ENCODE results near the gene OBSCN. TPM values are rescaled to one million over a fixed set of nuclear protein-coding genes. Genes with fewer than 3 reads are reported as not detected.
A peak's percentile ranks its signal among the peaks of the same experiment; 100 is the strongest.

OBSCN gene
- total RNA-seq, 1 donor from 2014 or later: 17.5 TPM

DNA sequence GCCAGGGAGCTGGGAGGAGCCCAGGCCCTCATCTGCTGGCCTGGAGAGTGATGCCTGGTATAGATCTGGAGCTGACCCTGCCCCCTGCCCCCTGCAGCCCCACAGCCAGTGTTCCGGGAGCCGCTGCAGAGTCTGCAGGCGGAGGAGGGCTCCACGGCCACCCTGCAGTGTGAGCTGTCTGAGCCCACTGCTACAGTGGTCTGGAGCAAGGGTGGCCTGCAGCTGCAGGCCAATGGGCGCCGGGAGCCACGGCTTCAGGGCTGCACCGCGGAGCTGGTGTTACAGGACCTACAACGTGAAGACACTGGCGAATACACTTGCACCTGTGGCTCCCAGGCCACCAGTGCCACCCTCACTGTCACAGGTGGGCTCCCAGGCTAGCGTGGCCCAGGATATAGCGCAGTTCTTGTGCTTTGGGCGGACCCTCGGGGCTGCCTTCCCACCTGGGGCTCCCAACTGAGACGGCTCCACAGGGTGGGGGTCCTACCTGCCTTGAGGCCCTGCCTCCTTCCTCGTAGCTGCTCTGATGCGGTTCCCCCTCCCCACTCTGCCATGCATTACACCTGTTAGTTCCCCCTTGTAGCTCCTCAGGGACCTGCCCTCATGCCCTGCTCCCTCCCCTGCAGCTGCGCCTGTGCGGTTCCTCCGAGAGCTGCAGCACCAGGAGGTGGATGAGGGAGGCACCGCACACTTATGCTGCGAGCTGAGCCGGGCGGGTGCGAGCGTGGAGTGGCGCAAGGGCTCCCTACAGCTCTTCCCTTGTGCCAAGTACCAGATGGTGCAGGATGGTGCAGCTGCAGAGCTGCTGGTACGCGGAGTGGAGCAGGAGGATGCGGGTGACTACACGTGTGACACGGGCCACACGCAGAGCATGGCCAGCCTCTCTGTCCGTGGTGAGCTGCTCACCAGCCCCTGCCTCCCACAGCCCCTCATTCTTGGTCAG, 98.7 kb downstream of the OBSCN start:
- no peak overlapping the region for H3K27ac Mint-ChIP-seq (ENCODE audit: unreplicated experiment)
- H3K4me3 Mint-ChIP-seq (ENCODE audit: unreplicated experiment): no peak overlapping the region
- DNase-seq (ENCODE audit: low read depth): no peak
- H4K20me1 ChIP-seq (ENCODE audit: insufficient read depth, low read length): no peaks in the 10 kb centered on the region
- peaks cover 33% of the 10 kb centered on the region for H3K9me3 Mint-ChIP-seq (ENCODE audit: unreplicated experiment)
- peaks cover 18% of the 10 kb centered on the region for H3K9me3 ChIP-seq (ENCODE audit: insufficient read depth, low read depth, low read length)
- peaks cover 38% of the 10 kb centered on the region for H3K36me3 Mint-ChIP-seq (ENCODE audit: low read depth, unreplicated experiment)
- no peaks in the 10 kb centered on the region for H3K79me2 ChIP-seq (ENCODE audit: insufficient read depth, low read length)
- no peaks in the 10 kb centered on the region for H3K36me3 ChIP-seq (ENCODE audit: insufficient read depth, low read length)
- no peaks in the 10 kb centered on the region for H3K4me1 ChIP-seq (ENCODE audit: insufficient read depth, low read length)
- no peak overlapping the region for H3K4me3 ChIP-seq (ENCODE audit: insufficient read depth, low read depth, low read length)
- H3K9ac ChIP-seq (ENCODE audit: low read length): no peak overlapping the region
- H3K27ac ChIP-seq (ENCODE audit: low read depth, low read length): no peak overlapping the region
- peaks cover 6% of the 10 kb centered on the region for H3K27me3 Mint-ChIP-seq (ENCODE audit: low read depth, unreplicated experiment)
- H3K4me1 Mint-ChIP-seq (ENCODE audit: low read depth, unreplicated experiment): no peaks in the 10 kb centered on the region
- no peaks in the 10 kb centered on the region for H3K27me3 ChIP-seq (ENCODE audit: insufficient read depth, low read length)
- no peak overlapping the region for H3K4me2 ChIP-seq (ENCODE audit: low read length)
- no peak for FAIRE-seq
- TF ChIP-seq, protein P1, sequence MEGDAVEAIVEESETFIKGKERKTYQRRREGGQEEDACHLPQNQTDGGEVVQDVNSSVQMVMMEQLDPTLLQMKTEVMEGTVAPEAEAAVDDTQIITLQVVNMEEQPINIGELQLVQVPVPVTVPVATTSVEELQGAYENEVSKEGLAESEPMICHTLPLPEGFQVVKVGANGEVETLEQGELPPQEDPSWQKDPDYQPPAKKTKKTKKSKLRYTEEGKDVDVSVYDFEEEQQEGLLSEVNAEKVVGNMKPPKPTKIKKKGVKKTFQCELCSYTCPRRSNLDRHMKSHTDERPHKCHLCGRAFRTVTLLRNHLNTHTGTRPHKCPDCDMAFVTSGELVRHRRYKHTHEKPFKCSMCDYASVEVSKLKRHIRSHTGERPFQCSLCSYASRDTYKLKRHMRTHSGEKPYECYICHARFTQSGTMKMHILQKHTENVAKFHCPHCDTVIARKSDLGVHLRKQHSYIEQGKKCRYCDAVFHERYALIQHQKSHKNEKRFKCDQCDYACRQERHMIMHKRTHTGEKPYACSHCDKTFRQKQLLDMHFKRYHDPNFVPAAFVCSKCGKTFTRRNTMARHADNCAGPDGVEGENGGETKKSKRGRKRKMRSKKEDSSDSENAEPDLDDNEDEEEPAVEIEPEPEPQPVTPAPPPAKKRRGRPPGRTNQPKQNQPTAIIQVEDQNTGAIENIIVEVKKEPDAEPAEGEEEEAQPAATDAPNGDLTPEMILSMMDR (IDR thresholded peaks at IDR 0.05; ENCODE audit: insufficient read depth, low read depth, low read length): no peak
- TF ChIP-seq EZH2 (IDR thresholded peaks at IDR 0.05; ENCODE audit: insufficient read depth, low read length): no peak
- H2AFZ ChIP-seq (ENCODE audit: low read depth, low read length): no peak overlapping the region

DNA sequence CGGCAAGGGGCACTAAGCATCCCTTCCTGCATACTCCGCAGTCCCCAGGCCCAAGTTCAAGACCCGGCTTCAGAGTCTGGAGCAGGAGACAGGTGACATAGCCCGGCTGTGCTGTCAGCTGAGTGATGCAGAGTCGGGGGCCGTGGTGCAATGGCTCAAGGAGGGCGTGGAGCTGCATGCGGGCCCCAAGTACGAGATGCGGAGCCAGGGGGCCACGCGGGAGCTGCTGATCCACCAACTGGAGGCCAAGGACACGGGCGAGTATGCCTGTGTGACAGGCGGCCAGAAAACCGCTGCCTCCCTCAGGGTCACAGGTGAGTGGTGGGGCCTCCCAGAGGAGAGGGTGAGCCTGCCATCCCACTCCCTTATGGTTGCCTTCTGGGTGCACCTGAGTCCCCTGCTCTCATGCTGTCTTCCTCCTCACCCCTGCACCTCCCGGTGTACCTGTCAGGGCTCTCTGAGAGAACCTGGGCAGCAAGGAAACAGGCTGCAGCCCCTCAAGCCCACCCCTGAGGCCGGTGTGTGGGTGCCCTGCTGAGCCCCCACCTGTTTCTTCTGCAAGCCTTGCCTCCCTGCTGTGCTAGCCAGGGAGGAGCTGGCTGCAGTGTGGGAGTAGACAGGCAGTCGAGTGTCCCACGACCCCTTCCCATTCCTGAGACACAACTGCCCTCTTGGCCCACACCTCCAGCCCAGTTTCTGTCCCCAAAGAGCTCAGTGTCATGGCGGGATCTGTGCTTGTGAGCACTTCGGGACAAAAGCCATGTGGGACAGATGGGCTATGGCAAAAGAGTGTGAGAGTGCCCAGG, 99.6 kb downstream of the OBSCN start:
- Mint-ChIP-seq H3K4me3 (ENCODE audit: unreplicated experiment) (no peak overlapping the region), H3K27ac (ENCODE audit: unreplicated experiment) (peak overlapping the region; percentile 16), H3K4me1 (ENCODE audit: low read depth, unreplicated experiment) (no peaks in the 10 kb centered on the region), H3K9me3 (ENCODE audit: unreplicated experiment) (peaks cover 24% of the 10 kb centered on the region), H3K36me3 (ENCODE audit: low read depth, unreplicated experiment) (peaks cover 29% of the 10 kb centered on the region), H3K27me3 (ENCODE audit: low read depth, unreplicated experiment) (peaks cover 6% of the 10 kb centered on the region)
- H3K9ac ChIP-seq (ENCODE audit: low read length): no peak overlapping the region
- no peaks in the 10 kb centered on the region for H3K4me1 ChIP-seq (ENCODE audit: insufficient read depth, low read length)
- no peak overlapping the region for H3K4me3 ChIP-seq (ENCODE audit: insufficient read depth, low read depth, low read length)
- no peaks in the 10 kb centered on the region for H3K36me3 ChIP-seq (ENCODE audit: insufficient read depth, low read length)
- no peaks in the 10 kb centered on the region for H4K20me1 ChIP-seq (ENCODE audit: insufficient read depth, low read length)
- H3K27me3 ChIP-seq (ENCODE audit: insufficient read depth, low read length): no peaks in the 10 kb centered on the region
- DNase-seq (ENCODE audit: low read depth): no peak
- no peak overlapping the region for H3K27ac ChIP-seq (ENCODE audit: low read depth, low read length)
- TF ChIP-seq EZH2 (IDR thresholded peaks at IDR 0.05; ENCODE audit: insufficient read depth, low read length): no peak
- TF ChIP-seq, protein P1 (IDR thresholded peaks at IDR 0.05; ENCODE audit: insufficient read depth, low read depth, low read length): no peak
- H3K79me2 ChIP-seq (ENCODE audit: insufficient read depth, low read length): no peaks in the 10 kb centered on the region
- H3K9me3 ChIP-seq (ENCODE audit: insufficient read depth, low read depth, low read length): peaks cover 18% of the 10 kb centered on the region
- no peak for FAIRE-seq
- H2AFZ ChIP-seq (ENCODE audit: low read depth, low read length): no peak overlapping the region
- no peak overlapping the region for H3K4me2 ChIP-seq (ENCODE audit: low read length)
